ENCODE measurements around the gene SLC20A1.
"Not testable (repeated sequence)": the region's sequence is repeated elsewhere in the genome, so short reads cannot be mapped to it uniquely, and the experiment has no call there.

Gene SLC20A1

GRCh38 chr2:112686348-112687217, 40.8 kb downstream of the SLC20A1 start:
- no peak for DNase-seq

- no peak for DNase-seq
Measured at GRCh38 chr2:112687522-112687921, 41.8 kb downstream of the SLC20A1 start.

DNA sequence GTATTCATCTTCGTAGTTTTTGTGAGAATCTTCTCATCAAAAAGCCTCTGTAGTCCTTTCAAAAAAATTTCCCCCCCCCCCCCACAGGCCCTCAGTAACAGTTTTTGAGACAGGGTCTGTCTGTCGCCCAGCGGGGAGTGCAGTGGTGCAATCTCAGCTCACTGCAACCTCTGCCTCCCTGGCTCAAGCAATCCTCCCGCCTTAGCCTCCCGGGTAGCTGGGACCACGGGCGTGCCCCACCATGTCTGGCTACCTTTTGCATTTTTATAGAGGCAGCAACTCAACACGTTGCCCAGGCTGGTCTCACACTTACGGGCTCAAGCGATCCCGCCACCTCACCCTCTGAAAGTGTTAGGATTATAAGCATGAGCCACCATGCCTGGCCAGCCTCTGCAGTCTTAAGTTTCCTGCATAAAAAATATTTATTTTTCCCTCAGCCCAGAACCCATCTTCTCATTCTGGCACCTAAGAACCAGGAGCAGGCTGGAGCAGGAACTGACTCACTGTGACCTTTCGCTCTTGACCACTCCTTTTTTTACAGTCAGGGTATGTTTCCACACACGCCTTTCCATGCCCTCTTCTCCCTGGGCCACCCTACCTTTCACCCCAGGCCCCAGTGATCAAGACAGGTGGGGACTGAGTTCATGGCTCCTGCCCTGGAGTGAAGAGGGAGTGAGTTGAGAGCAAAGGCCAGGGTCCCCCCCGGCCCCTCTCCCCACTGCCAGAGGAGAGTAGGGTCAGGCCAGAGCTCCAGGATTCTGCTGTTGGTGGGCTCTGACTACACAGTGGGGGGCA, 42.5 kb downstream of the SLC20A1 start:
- no peak for DNase-seq

DNA sequence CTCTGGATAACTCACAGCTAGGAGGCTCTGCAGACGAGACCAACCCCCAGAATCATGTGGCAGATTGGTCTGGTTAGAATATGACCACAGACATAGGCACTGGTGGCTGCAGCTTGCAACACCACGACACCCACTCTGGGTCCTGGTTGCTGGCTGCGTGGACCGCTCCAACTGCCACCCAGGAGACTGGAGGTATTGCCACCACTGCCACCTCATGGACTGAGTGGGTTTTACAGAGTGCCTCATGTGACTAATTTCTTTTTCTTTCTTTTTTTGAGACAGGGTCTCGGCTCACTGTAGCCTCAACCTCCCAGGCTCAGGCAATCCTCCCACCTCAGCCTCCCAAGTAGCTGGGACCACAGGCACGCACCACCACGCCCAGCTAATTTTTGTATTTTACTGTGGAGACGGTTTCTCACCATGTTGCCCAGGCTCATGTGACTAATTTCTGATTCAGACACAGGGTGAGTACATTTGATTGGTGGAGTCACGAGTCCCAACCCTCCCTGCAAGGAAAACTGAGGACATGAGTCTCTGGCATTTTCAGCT, 45.2 kb downstream of the SLC20A1 start:
- DNase-seq: peak; percentile 3 to 48

DNA sequence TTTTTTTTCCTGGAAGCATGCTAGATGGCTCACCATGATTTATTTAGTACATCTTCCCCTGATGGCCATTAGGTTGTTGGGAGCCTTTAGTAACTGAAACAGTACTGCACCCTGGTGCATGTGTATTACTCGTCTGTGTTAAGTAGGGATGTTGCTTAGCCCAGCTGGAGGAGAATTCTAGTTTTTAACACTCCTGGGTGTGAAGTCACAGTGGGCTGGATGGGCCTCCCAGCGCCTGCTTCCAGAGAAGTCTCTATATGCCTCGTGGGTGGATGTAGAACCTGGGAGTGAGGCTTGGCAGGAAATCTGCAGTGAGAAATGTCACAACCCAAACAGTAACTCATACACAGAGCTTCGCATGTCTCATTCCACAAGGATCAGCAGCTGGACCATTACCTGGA, 46.1 kb downstream of the SLC20A1 start:
- no peak for DNase-seq

DNA sequence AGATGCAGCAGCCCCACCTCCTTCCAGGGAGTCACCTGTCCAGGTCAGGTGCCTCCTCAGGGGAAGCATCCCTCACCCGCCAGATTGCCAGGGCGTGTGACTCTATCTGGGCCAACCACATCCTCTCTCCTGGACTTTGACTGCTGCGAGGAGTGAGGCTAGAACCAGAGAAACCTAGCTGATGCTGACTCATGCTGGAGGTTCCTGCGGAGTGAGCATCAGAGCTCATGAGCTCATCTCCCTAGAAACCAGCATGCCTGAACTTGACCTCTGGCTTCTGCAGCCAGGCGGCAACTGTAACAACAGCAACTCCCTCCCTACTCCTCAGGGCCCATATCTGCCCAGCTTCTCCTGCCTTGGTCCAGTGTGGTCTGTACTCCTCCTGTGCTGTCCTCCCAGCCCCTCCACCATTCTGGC, 46.8 kb downstream of the SLC20A1 start:
- DNase-seq: no peak

DNA sequence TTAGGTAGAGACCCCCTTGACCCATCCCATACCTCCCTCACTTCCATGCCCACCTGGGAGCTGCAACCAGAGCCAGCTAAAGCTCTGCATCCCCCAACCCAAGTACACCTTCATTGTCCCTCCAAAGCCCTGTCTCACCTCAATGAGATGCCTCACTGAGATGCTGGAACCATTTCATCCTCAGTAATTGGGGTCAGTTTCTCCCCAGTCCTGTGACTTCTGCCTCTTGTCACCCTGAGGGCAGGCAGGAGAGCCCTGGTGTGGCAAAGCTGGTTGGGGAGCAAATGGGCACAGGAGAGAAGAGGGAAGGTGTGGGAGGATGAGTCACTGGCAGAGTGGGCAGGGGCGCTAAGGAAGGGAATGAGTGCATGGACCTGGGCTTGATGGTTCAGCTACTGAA, 47.2 kb downstream of the SLC20A1 start:
- DNase-seq: no peak

GRCh38 chr2:112693596-112693995, 47.9 kb downstream of the SLC20A1 start:
- no peak for DNase-seq

GRCh38 chr2:112694182-112694581, 48.4 kb downstream of the SLC20A1 start:
- DNase-seq: no peak

DNA sequence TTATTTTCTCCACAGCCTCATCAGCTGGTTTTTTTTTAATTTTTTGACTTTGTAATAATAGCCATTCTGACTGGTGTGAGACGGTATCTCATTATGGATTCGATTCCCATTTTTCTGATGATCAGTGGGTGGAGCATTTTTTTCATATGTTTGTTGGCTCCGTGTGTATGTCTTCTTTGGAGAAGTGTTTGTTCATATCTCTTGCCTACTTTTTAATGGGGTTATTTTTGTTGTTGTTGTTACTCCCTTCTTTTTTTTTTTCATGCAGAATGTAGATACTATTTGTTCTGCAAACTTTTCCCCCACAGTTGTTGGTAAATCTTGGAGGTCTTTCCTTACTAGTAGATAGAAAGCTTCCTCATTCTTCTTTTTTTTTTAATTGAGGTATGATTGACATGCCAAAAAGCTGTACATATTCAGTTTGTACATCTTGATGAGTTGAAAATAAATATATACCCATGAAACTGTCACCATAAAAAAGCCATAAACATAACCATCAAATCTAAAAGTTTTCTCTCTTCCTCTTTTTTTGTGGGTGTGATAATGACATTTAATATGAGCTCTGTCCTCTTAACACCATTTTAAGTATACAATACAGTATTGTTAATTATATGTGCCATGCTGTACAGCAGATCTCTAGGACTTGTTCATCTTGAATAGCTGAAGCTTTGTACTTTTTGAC, 53.2 kb downstream of the SLC20A1 start:
- no peak for DNase-seq

DNA sequence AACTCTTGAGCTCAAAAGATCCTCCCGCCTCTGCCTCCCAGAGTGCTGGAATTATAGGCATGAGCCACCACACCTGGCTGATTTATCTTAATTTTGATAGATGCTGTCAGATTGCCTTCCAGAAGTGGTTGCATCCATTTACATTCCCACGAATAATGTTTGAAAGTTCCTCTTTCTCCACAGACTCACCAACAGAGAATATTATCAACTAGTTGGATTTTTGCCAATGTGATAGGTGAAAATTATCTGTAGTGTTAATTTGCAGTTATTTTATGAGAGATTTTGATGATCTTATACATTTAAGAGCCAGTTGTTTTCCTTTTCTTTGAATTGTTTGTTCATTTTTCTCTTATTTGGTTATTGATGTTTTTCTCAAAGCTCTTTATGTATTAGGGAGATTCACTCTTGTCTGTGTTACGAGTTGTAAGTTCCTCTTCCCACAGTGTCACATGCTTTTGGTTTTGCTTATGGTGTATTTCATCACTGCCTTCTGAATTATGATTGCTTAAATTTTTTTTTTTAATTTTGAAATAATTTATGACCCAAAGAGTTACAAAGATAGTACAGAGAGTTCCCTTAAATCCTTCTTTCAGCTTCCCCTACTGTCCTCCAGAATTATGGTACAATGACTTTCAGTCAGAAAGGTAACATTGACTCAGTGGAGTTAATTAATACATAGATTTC, 54.4 kb downstream of the SLC20A1 start:
- no peak for DNase-seq

DNA sequence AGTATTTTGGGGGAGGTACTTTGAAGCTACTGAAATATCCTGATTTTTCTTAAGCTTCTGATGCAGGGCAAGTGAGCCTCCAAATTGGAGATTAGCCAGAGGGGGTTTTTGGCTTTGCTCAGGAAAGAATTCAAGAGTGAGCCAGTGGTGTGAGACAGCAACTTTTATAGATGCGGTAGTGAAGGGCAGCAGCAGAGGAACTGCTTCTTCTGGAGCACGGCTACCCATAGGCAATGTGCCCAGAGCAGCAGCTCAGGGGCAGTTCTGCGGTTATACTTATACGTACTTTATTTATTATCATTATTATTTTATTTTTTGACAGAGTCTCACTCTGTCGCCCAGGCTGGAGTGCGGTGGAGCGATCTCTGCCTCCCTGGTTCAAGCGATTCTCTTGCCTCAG, 55.3 kb downstream of the SLC20A1 start:
- peak in 1 of 2 experiments; percentile 6 for DNase-seq

DNA sequence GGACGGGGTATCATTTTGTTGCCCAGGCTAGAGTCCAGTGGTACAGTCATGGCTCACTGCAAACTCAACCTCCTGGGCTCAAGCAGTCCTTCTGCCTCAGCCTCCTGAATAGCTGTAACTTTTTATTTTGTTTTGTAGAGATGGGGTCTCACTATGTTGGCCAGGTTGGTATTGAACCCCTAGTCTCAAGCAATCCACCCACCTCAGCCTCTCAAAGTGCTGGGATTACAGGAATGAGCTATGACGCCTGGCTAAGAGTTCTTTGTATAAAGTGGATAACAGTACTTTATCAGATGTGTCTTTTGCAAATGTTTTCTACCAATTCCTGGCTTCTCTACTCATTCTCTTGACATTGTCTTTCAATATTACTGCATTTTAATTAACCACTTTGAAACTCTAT, 57.9 kb downstream of the SLC20A1 start:
- DNase-seq: no peak

DNA sequence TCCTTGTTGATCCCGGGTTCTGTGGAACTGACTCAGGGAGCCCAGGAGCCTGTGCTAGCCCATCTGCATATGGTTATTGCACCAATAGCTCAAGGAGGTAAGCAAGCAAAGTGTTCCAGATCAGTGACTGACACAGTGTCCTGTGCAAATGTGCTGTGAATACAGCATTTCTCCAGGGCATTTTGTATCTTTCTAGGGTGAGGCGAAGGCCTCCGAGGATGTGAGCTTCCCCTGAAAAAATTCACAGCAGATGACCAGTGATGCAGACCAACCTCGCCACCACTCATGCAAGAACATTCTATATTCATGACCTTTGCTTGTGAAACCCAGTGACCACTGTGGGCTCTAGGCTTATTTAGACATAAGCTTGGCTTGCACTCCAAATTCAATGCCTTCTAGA, 59.8 kb downstream of the SLC20A1 start:
- no peak for DNase-seq

DNA sequence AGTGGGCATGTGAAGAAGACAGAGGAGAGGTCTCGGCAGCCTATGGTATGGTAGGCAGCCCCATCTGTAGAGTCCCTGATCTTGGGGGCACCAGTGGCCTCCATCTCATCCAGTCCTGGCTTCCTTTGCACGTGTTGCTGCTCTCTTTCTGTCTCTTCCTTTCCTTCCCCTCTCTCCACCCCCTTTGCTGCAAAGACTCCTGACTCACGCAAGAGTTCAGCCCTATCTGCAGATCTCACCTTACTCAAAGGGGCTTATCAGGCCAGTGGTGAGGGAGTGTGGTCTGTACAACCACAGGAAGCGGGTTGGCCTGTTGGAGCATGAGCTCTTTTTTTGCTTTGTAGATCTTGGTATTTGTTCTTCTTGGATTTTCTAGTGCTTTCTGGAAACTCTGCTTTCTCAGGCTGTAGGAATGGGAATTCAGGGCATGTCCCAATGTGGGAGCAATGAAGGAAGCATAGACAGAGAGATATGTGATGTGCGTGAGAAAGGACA, 60.5 kb downstream of the SLC20A1 start:
- no peak for DNase-seq

GRCh38 chr2:112706947-112707346, 61.2 kb downstream of the SLC20A1 start:
- DNase-seq: not testable (repeated sequence)

DNA sequence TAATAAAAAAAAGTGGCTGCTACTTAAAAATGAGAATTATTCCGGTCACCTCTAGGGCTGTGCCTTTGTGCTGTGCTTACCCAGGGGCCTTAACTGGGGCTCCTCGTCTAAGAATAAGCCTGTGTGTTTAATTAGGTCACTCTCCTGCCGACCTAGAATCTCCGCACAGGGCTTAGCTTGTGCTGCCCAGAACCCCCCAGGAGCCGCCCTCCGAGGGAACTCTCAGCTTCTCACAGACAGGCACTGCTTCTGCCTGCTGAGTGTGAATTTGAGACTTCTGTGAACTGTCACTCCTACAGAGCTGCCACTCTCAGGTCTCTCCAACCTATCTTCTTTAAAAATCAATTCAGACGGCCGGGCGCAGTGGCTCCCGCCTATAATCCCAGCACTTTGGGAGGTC, 63.2 kb downstream of the SLC20A1 start:
- no peak for DNase-seq

GRCh38 chr2:112709703-112710102, 64.0 kb downstream of the SLC20A1 start:
- peak in 1 of 2 experiments; percentile 23 for DNase-seq

GRCh38 chr2:112710956-112711750, 65.4 kb downstream of the SLC20A1 start:
- no peak for DNase-seq

- no peak for DNase-seq
Measured at GRCh38 chr2:112712465-112712864, 66.7 kb downstream of the SLC20A1 start.

- no peak for DNase-seq
Measured at GRCh38 chr2:112712903-112713584, 67.3 kb downstream of the SLC20A1 start.
